Duodenal mucosa (tissue), 2 donors: Measurements from ENCODE around the gene DPF3.

ENCODE experiments used
- H3K27ac ChIP-seq: one replicate; pipeline ENCODE4 v1.7.0; 2013; ENCODE audit warnings: low read depth, low read length
- H3K27me3 ChIP-seq, 2 donors: one replicate each; pipeline ENCODE4 v1.7.0; 2013; ENCODE audit warnings: low read length in 2 of 2, control low read depth in 1 of 2; ENCODE audit not compliant: insufficient read depth in 2 of 2, control insufficient read depth in 1 of 2
- H3K36me3 ChIP-seq, 2 donors: one replicate each; pipeline ENCODE4 v1.7.0; 2013; ENCODE audit warnings: low read length in 2 of 2, control low read depth in 1 of 2; ENCODE audit not compliant: insufficient read depth in 2 of 2, control insufficient read depth in 1 of 2
- H3K4me1 ChIP-seq, 2 donors: one replicate each; pipeline ENCODE4 v1.7.0; 2013; ENCODE audit warnings: low read length in 2 of 2, control low read depth in 1 of 2; ENCODE audit not compliant: insufficient read depth in 2 of 2, control insufficient read depth in 1 of 2
- H3K4me3 ChIP-seq, 2 donors: one replicate each; pipeline ENCODE4 v1.7.0; 2013; ENCODE audit warnings: low read length in 2 of 2, low read depth in 1 of 2
- H3K9ac ChIP-seq, 2 donors: one replicate each; pipeline ENCODE4 v1.7.0; 2013; ENCODE audit warnings: low read length in 2 of 2, low read depth in 1 of 2
- H3K9me3 ChIP-seq, 2 donors: one replicate each; pipeline ENCODE4 v1.7.0; 2013; ENCODE audit warnings: low read length in 2 of 2, control low read depth in 1 of 2; ENCODE audit not compliant: control insufficient read depth in 1 of 2

The DPF3 gene

DNA sequence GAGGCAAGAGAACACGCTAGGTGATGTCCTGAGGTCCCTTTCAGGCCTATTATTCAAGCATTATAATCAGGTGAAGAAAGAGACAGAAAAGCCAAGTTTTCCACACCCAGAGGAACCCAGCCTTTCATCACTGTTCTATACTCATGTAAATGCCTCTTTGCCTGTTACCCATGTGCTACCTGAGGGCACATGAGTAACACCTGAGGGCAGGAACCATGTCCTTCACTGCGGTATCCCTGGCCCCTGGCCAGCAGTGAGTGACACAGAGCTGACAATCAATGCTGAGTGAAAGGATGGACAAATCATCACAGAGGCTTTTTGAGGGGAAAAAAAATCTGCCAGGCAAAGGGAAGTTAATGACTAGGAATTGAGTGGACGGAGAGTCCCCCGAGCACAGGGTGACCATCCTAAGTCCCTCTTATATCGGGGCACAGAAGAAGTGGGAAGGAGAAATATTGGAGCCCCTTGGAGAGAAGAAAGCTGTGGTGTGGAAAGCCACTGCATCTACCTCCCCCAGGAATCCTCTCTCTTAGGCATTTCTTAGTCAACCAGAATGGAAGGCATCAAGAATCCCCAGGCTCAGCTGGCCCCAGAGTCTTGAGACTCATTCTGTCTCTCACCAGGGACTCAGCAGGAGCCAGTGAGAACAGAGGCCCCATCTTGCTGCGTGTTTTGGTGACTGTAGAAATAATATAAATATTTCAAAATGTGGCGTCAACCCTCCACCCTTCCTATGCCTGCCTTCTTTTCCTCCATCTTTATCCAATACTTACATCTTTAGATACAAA is 212.9 kb downstream of the DPF3 start:
- Histone ChIP-seq H3K4me3 (no peak overlapping the region), H3K27me3 (no peaks in the 10 kb centered on the region), H3K4me1 (no peaks in the 10 kb centered on the region), H3K9ac (no peak overlapping the region), H3K36me3 (no peaks in the 10 kb centered on the region), H3K9me3 (no peaks in the 10 kb centered on the region), H3K27ac (no peak overlapping the region)

DNA sequence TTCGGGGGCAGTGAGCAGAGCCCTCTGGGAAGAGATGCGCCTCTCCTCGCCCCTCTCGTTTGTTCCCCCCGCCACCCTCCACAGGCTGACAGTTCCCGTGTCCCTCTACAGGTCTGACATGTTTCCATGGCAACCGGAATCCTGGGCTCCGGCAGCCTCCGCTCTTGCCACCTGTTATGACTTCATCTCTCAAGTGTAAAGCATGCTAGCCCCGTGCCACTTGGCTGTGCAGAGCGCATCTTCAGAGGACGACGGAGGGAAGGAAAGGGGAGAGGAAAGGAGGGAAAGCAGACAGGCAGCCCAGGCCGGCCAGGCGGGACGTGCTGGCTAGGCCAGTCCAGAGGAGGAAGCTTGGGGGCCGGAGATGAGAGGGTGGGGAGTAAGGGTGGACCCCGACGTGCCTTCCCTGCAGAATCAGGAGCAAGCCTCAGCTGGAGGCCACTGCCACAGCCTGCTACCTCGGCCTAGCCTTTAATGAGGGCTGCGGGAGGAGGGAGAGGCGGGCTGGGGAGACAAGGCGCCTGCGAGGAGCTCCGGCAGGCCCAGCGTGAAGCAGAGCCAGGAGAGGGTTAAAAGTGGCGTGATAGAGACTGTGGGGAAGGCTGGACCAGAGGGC is 214.3 kb downstream of the DPF3 start:
- Histone ChIP-seq H3K27ac (no peak overlapping the region), H3K4me1 (no peaks in the 10 kb centered on the region), H3K9ac (no peak overlapping the region), H3K36me3 (no peaks in the 10 kb centered on the region), H3K9me3 (no peaks in the 10 kb centered on the region), H3K27me3 (no peaks in the 10 kb centered on the region), H3K4me3 (no peak overlapping the region)

DNA sequence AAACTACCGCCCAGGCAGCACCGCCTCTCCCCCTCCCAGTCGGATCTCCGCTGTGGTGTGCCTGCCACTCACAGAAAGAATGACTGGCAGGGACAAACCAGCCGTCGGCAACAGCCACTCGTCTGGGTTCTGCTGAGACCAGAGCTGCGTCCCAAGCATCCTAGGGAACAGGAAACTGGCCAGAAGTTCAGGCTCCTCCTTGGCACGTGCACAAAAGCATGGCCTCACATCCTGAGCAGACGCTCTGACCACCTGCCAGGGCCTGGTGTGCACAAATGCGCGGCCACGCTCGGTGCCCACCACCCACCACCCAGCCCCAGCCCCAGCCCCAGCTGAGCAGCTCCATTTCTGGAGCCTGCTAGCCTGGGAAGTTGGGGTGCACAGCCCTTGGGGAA is 214.8 kb downstream of the DPF3 start:
- no peak overlapping the region for H3K27ac ChIP-seq
- H3K27me3 ChIP-seq = no peaks in the 10 kb centered on the region
- no peaks in the 10 kb centered on the region for H3K36me3 ChIP-seq
- no peaks in the 10 kb centered on the region for H3K4me1 ChIP-seq
- no peak overlapping the region for H3K9ac ChIP-seq
- H3K4me3 ChIP-seq = no peak overlapping the region
- H3K9me3 ChIP-seq = no peaks in the 10 kb centered on the region

DNA sequence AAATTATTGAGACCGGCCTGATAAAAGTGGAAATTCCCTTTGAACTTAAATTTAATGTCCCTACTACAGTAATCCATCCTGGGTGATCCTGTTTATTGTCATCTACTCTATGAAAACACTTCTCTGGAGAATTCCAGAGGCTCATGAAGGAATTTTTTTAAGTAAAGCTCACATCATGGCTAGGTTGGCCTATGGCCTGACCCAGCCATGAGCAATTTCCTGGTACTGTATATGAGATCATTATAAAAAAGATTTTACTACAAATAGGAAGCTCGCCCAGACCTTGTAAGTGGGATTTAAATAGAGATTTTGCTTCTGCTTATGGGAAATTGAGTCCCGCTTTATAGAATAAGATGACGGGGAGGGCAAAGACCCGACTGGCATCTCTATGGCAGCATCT is 215.5 kb downstream of the DPF3 start:
- H3K9ac ChIP-seq = no peak overlapping the region
- no peaks in the 10 kb centered on the region for H3K27me3 ChIP-seq
- no peaks in the 10 kb centered on the region for H3K4me1 ChIP-seq
- H3K36me3 ChIP-seq = no peaks in the 10 kb centered on the region
- H3K27ac ChIP-seq = no peak overlapping the region
- H3K4me3 ChIP-seq = no peak overlapping the region
- no peaks in the 10 kb centered on the region for H3K9me3 ChIP-seq

DNA sequence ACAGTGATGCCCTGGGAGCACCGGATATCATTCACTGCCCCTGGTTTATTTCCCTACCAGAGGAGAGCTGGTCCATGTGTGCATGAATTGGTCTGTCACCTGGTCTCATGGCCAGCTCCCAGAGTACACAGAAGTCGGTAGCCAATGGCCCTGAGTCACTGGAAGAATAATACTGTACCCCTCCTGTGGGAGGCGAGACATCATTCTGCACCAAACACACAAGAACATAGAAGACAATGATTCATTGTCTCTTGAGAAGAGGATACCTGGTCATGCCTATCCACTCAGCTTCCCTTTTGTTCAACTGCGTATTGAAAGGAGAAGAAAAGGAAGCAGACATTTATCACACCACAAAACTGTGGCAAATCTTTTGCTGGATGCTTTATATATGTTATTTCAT is 216.2 kb downstream of the DPF3 start:
- H3K27ac ChIP-seq = no peak overlapping the region
- H3K36me3 ChIP-seq = no peaks in the 10 kb centered on the region
- H3K4me3 ChIP-seq = no peak overlapping the region
- no peaks in the 10 kb centered on the region for H3K9me3 ChIP-seq
- H3K27me3 ChIP-seq = no peaks in the 10 kb centered on the region
- no peak overlapping the region for H3K9ac ChIP-seq
- no peaks in the 10 kb centered on the region for H3K4me1 ChIP-seq

DNA sequence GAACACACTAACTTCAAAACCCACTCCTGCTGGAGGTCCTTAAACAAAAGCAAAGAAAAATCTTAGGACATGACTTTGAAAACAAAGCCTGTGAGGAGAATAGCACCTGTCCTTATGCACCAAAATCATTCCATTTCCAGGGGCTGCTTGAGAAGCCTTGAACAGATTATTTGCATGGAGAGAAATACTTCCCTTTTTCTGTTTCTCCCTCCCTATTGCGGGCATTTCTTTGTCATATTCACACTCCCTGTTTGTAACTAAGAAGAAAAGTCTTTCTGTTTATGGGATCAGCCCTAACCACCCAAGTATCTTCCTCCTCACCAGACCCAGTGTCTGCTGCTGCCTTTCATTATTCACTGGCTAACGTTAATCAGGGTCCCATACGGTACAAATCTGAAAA is 218.8 kb downstream of the DPF3 start:
- Histone ChIP-seq H3K9me3 (no peaks in the 10 kb centered on the region), H3K9ac (no peak overlapping the region), H3K4me3 (no peak overlapping the region), H3K27ac (no peak overlapping the region), H3K4me1 (no peaks in the 10 kb centered on the region), H3K27me3 (no peaks in the 10 kb centered on the region), H3K36me3 (no peaks in the 10 kb centered on the region)

DNA sequence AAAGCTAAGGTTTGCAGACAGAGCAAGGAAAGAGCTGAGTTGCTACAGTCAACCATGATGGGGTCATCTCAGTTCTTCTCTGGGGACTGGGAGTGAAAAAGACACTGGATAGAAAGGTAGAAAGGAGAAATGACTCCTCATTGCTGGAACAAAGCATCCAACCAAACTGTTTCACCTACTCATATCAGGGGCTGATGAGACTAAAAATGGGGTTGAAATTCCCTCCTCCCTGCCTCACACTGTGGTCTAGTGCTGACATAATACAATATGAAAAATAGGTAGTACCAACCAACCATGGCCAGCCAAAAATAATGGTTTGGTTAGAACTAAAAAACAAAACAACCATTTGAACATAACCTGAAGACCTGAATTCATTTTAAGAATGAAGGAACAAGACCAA is 220.7 kb downstream of the DPF3 start:
- H3K4me1 ChIP-seq = no peaks in the 10 kb centered on the region
- H3K9ac ChIP-seq = no peak overlapping the region
- H3K27me3 ChIP-seq = no peaks in the 10 kb centered on the region
- H3K9me3 ChIP-seq = no peaks in the 10 kb centered on the region
- H3K27ac ChIP-seq = no peak overlapping the region
- no peak overlapping the region for H3K4me3 ChIP-seq
- no peaks in the 10 kb centered on the region for H3K36me3 ChIP-seq

DNA sequence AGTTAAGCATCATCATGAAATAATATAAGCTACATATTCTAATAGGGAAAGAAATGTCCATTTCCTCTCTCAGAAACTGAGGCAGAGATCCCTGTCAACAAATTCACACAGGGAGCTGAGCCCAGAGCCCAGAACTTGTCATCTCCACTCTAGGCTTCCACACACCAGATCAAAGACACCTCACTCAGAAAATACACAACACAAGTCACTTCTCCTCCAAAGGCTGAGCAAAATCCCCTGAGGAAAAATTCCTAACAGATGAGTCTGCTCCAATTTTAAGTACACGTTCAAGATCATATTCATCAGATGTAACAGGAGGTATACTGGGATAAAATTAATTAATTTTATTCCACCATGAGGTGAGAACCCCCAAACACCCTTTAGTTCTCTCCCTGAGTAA is 227.3 kb downstream of the DPF3 start:
- Histone ChIP-seq H3K9ac (no peak overlapping the region), H3K4me3 (no peak overlapping the region), H3K36me3 (no peaks in the 10 kb centered on the region), H3K27me3 (no peaks in the 10 kb centered on the region), H3K27ac (no peak overlapping the region), H3K9me3 (no peaks in the 10 kb centered on the region), H3K4me1 (no peaks in the 10 kb centered on the region)

DNA sequence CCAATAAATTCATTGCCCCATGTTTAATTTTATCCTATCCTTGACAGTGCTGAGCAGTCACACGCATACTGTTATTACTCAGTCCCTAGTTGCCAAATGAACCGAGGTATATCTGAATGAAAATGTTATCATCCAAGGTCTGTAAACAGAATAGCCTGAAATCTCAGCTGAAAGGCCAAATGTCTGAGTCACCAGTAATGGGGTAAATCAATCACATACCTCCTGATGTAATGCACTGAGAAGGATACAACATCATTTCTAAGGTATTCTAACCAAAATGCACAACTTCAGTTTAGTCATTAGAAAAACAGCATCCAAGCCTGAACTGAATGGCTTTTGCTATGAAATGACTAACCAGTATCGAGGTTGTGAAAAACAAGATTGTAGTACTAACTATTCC is 228.6 kb downstream of the DPF3 start:
- Histone ChIP-seq H3K4me1 (no peaks in the 10 kb centered on the region), H3K9ac (no peak overlapping the region), H3K27ac (no peak overlapping the region), H3K4me3 (no peak overlapping the region), H3K9me3 (no peaks in the 10 kb centered on the region), H3K36me3 (no peaks in the 10 kb centered on the region), H3K27me3 (no peaks in the 10 kb centered on the region)

DNA sequence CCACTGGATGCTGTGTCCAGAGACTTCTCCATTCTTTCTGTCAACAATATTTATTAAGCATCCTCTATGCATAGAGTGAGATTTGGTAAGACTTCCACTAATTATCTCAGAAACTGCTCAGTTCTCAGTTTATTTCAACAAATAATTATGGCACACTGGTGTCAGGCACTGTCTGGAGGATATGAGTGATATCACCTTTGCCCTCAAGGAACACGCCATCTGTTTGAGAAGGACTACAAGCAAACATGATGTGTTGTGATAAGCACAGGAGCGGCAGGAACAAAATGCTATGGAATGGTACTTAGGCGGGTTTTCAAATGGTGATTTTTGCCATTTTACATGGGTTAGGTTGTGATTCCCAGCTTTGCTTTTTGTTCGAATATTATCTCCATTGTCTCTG is 229.2 kb downstream of the DPF3 start:
- Histone ChIP-seq H3K27ac (no peak overlapping the region), H3K4me1 (no peaks in the 10 kb centered on the region), H3K27me3 (no peaks in the 10 kb centered on the region), H3K9ac (no peak overlapping the region), H3K9me3 (no peaks in the 10 kb centered on the region), H3K4me3 (no peak overlapping the region), H3K36me3 (no peaks in the 10 kb centered on the region)
